Measurements from ENCODE around the gene KIAA1549. TPM values are rescaled to one million over a fixed set of nuclear protein-coding genes. Genes with fewer than 3 reads are reported as not detected.

KIAA1549 gene
- total and polyA plus RNA-seq, 2 of the 8 experiments (the other 6 are each of a cell fraction or from before 2014, with no cell fraction given), result 6.5 to 17.3 TPM

- no peaks in the 10 kb centered on the region for H3K36me3 ChIP-seq (ENCODE audit: control insufficient read depth in 2 of 4, insufficient read depth in 4 of 4, low read length in 3 of 4)
- no peak for FAIRE-seq
- H2BK20ac ChIP-seq (ENCODE audit: low read length), result no peak overlapping the region
- H4K91ac ChIP-seq (replicated peaks; ENCODE audit: insufficient read length, low read length), result no peak overlapping the region
- no peak overlapping the region for H2AFZ ChIP-seq (ENCODE audit: low read length)
- no peaks in the 10 kb centered on the region for H4K20me1 ChIP-seq (replicated peaks in 1 of 2; ENCODE audit: control insufficient read depth in 1 of 2, insufficient read depth in 2 of 2, low read length in 2 of 2)
- H4K5ac ChIP-seq (ENCODE audit: insufficient read length, low read depth, low read length), result no peak overlapping the region
- H3K4me1 ChIP-seq (replicated peaks in 1 of 4; ENCODE audit: control insufficient read depth in 3 of 4, insufficient read depth in 4 of 4, low read length in 3 of 4), result no peaks in the 10 kb centered on the region
- DNase-seq (ENCODE audit: low read depth in 1 of 2, low spot score in 2 of 2), result no peak
- no peak overlapping the region for H3K27ac ChIP-seq (ENCODE audit: low read depth, low read length)
- no peak overlapping the region for H2BK12ac ChIP-seq (ENCODE audit: low read depth, low read length)
- H3K23ac ChIP-seq (ENCODE audit: insufficient read length), result no peak overlapping the region
- no peak overlapping the region for H3K14ac ChIP-seq (ENCODE audit: insufficient read length)
- no peak overlapping the region for H3K56ac ChIP-seq (replicated peaks; ENCODE audit: insufficient read length, low read depth, low read length)
- H3K4ac ChIP-seq (replicated peaks; ENCODE audit: insufficient read length, low read depth, low read length), result no peak overlapping the region
- no peaks in the 10 kb centered on the region for H3K79me1 ChIP-seq (ENCODE audit: low read depth, low read length)
- H4K8ac ChIP-seq (ENCODE audit: extremely low read depth, insufficient read depth, low read length), result no peak overlapping the region
- no peak overlapping the region for H2AK5ac ChIP-seq (ENCODE audit: low read depth, low read length)
- POLR2A ChIA-PET (ENCODE audit: partially characterized antibody), result no interaction called here
- TF ChIP-seq ASH2L (IDR thresholded peaks at IDR 0.05; ENCODE audit: low read length), result no peak
- no peak for TF ChIP-seq SIN3A (conservative IDR thresholded peaks at IDR 0.05 in 1 of 2, IDR thresholded peaks at IDR 0.05 in 1 of 2; ENCODE audit: low read depth in 1 of 2, low read length in 2 of 2)
- TF ChIP-seq SIRT6 (IDR thresholded peaks at IDR 0.05; ENCODE audit: low read length), result no peak
- TF ChIP-seq BACH1 (IDR thresholded peaks at IDR 0.05; ENCODE audit: low read length), result no peak
- no peak for TF ChIP-seq HDAC2 (IDR thresholded peaks at IDR 0.05; ENCODE audit: borderline replicate concordance in 1 of 2, low read depth in 2 of 2, low read length in 2 of 2)
- TF ChIP-seq CHD1 (IDR thresholded peaks at IDR 0.05; ENCODE audit: low read depth, low read length), result no peak
- TF ChIP-seq SIX5 (IDR thresholded peaks at IDR 0.05; ENCODE audit: low read depth, low read length), result no peak
- no peak for TF ChIP-seq POU5F1 (IDR thresholded peaks at IDR 0.05; ENCODE audit: low read depth, low read length)
- H2BK15ac ChIP-seq (ENCODE audit: low read length), result no peak overlapping the region
- H2BK5ac ChIP-seq (ENCODE audit: low read depth, low read length), result no peak overlapping the region
- H3K4me2 ChIP-seq (ENCODE audit: insufficient read depth in 1 of 2, low read depth in 2 of 2, low read length in 2 of 2), result no peak overlapping the region
- 93% methylated on average over 1 of the region's 1 CpG; no CpG with 5 or more reads in 1 of the 2 experiments for WGBS, 2 experiments (ENCODE audit: extremely low coverage in 1 of 2, insufficient coverage in 1 of 2, insufficient read length in 1 of 2, insufficient replicate concordance in 2 of 2, low coverage in 1 of 2, low lambda C conversion rate in 2 of 2, missing lambda C conversion rate in 1 of 2)
- H3K27me3 ChIP-seq (replicated peaks in 1 of 4; ENCODE audit: control insufficient read depth in 3 of 4, extremely low read depth in 1 of 4, insufficient read depth in 3 of 4, low read length in 3 of 4), result no peaks in the 10 kb centered on the region
- CTCF ChIA-PET (ENCODE audit: partially characterized antibody), result no interaction called here
- no peaks in the 10 kb centered on the region for H3K9me3 ChIP-seq (ENCODE audit: insufficient read depth in 2 of 2, low read depth in 1 of 2, low read length in 1 of 2)
- H3K23me2 ChIP-seq (ENCODE audit: low read depth, low read length), result no peaks in the 10 kb centered on the region
- no peak overlapping the region for H3K4me3 ChIP-seq (ENCODE audit: extremely low read depth in 1 of 4, insufficient read depth in 2 of 4, low read depth in 3 of 4, low read length in 4 of 4)
- H2BK120ac ChIP-seq (replicated peaks; ENCODE audit: low read depth, low read length), result no peak overlapping the region
- no peak overlapping the region for H3K9ac ChIP-seq (replicated peaks in 1 of 4; ENCODE audit: extremely low read depth in 1 of 4, low read depth in 3 of 4, low read length in 3 of 4)
- H3K18ac ChIP-seq (ENCODE audit: extremely low read depth, low read length), result no peak overlapping the region
- no peaks in the 10 kb centered on the region for H3K79me2 ChIP-seq (ENCODE audit: control insufficient read depth in 1 of 2, insufficient read depth in 2 of 2, low read length in 2 of 2)
Measured at GRCh38 chr7:138804618-138805017, 176.6 kb downstream of the KIAA1549 start.

All from H1 (cell line).